HG02970 (cell line): ENCODE measurements around the gene DUSP15.
"Not testable (repeated sequence)": the region's sequence is repeated elsewhere in the genome, so short reads cannot be mapped to it uniquely, and the experiment has no call there.

ENCODE experiments used
- ATAC-seq: cut with Tn5 transposase; IDR thresholded peaks from one replicate; pipeline ENCODE4 v1.9.1; 2021; ENCODE audit warnings: mild to moderate bottlenecking, moderate library complexity, moderate number of reproducible peaks; ENCODE audit not compliant: unreplicated experiment, low FRiP score

The DUSP15 gene, protein sequence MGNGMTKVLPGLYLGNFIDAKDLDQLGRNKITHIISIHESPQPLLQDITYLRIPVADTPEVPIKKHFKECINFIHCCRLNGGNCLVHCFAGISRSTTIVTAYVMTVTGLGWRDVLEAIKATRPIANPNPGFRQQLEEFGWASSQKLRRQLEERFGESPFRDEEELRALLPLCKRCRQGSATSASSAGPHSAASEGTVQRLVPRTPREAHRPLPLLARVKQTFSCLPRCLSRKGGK

DNA sequence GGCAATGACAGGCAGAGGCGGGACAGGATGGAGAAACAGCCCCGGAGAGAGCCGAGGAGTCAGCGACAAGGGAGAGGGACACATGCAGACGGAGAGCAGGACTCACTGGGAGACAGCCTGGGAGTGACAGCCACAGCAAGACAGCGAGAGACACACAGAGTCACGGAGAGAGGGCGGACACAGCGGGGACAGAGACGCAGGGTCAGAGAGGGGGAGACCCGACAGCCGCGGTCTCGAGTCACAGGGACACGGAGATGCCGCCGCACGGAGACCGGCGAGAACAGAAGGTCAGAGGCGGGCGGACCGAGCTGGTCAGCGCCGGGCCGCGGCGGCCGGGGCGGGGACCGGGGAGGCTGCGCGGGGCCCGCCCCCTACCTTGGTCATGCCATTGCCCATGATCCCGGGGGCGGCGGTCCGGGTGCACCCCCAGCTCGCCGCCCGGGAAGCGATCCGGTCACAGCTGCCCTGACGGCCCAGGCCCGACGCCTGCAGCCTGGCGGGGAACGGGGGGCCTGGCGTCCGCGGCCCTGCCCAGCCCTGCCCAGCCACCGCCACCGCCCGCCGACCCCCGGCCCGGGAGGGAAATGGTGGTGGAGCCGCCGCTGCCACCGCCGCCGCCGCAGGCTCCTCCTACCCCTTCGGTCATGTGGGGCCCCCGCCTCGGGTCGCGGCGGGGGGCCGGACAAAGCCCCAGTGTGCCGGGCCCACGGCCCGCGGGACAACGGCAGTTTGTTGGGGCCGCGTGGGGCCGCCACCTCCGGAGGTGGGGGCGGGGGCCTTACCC, at the start of gene DUSP15, which contains the start of gene TTLL9:
DUSP15 (minus strand) TSS at position 586 of the 784 bp plus-strand sequence; CDS start at position 396, 190 bp downstream.
TTLL9 (plus strand) TSS at position 693 of the 784 bp plus-strand sequence. CDS start 493 bp downstream, outside the sequence.
- no peak for ATAC-seq

DNA sequence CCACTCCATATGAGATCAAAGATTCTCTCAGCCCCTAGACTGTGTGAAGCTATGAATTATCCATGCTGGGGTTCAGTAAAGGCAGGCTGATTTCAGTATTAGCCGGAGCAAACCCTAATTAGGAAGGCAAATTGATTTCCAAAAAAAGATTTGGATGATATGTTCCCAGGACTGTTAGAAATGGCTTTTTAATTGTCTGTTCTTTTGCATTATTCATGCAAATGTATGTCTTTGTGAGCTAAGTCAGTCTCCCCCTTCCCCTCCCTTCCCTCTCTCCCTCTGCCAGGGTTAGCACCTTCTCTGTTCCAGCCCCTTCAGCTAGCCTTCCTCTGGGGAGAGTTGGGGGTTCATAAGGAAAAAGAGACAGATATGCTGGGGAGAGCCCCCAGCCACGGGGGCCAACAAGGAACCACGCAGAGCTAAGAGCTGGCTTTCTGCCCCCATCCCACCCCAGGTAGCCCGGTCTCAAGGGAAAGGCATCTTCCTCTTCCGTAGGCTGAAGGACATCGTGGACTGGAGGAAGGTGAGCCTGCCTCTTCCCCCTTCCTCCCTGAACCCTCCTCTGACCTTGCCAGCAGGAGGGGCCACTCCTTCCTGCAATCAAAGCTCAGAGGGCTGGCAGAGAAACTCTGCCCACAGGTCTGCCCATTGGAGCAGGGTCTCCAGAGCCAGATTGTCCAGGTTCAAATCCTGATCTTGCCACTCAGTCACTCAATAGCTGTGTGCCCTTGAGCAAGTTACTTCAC, 49.3 kb upstream of the DUSP15 start:
- ATAC-seq = no peak

DNA sequence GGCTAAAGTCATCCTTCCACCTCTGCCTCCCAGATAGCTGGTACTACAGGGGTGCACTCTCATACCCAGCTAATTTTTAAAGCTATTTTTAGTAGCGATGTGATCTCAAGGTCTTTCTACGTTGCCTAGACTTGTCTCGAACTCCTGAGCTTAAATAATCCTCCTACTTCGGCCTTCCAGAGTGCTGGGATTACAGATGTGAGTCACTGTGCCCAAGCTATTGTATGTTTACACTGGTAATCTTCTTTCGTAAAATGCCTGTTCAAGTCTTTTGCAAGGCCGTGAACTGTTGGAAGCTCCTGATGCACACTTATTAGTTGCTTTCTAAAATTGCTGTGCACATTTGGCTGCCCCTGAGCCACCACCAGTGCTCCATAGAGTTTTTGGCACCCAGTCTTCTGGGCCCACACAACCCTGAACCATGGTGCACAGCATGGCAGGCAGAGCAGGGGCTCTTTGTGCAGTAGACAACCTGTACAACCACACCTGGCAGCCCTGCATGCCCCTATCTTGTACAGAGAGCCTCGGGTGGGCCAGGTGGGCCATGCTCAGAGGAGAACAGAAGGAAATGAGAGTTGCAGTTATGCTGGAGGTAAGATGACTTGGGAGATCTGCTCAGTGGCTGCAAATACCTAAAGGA, 48.3 kb upstream of the DUSP15 start:
- ATAC-seq = no peak

DNA sequence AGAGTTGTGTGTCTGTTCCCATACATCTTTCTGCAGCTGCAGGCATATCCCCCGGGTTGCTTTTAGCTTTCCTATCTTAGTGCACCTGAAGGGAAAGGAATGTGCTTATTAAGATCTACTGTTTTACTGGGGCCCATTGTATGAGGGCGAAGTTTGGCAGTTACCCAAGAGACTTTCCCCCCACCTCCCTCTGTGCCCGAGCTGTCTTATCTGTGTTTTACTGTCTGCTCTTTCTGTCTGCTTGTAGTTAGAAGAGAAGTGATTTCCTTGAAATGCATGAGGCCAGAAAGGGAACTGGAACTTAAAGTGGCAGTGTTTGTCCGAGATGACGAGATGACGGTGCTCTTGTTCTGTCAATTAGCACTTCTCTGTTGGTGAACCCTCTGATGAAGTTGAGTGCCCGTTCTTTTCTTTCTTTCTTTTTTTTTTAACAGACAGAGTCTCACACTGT, 47.7 kb upstream of the DUSP15 start:
- ATAC-seq = not testable (repeated sequence)

DNA sequence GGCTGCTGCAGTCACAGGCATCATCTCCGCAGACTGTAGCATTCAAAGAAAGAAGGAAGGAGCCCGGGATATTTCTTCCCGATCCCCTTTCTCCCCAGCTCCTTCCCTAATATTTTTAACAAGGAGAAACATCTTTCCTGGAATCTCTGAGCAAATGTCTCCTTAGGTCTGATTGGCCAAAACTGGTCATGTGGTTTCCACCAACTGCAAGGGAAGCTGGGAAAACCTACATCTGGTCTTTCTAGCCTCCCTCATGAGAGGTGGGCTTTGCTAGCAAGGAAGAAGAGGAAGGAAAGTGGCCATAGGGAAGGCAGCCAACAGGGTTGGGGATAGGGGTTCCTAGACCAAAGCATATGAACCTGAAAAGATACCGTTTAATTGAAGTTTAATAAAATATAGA, 46.4 kb upstream of the DUSP15 start:
- no peak for ATAC-seq

DNA sequence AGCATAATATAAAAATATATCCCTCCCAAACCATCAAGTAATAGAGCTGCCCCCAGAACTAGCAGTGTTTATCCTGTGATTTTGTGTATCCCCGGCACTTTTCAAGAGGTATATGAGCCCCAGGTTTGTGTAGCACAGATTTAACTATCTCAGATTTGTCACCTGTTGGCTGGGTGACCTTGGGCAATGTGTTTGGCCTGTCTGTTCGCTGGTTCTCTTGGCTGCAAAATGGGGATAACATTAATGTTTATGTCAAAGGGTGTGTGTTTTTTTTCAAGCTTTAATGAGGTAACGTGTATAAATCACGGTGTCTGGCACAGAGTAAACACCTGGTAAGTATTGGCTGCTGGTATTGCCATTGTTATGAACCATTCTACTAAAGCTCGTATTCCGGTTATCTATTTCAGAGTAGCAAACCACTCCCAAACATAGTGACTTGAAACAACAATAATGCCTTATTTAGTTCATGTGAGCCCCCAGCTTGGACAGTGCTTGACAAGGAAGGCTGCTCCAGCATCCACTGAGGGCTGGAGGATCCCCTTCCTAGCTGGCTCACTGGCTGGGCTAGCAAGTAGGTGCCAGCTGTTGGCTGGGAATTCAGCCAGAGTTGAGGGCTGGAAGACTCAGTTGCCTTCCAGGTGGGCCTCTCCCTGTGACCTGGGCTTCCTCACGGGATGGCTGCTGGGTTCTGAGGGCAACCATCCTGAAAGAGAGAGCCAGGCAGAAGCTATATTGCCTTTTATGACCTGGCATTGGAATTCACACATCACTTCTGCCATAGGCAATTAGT, 45.4 kb upstream of the DUSP15 start:
- ATAC-seq = no peak

DNA sequence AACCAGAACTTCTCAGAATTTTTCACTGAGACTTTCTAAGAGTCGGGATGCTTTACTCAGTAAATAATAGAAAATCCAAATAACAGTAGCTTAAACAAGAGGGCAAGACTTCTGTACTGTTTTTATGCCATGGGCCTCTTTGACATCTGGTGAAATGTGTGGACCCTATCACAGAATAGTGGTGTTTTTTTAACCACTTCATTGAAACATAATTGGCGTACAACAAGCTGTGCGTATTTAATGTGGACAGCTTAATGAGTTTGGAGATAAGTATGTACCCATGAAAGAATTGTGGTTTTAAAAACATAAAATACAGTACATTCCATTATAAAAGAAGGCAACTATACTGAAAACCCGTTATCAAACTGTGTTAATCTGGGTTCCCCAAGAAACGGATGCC, 43.8 kb upstream of the DUSP15 start:
- ATAC-seq = no peak

DNA sequence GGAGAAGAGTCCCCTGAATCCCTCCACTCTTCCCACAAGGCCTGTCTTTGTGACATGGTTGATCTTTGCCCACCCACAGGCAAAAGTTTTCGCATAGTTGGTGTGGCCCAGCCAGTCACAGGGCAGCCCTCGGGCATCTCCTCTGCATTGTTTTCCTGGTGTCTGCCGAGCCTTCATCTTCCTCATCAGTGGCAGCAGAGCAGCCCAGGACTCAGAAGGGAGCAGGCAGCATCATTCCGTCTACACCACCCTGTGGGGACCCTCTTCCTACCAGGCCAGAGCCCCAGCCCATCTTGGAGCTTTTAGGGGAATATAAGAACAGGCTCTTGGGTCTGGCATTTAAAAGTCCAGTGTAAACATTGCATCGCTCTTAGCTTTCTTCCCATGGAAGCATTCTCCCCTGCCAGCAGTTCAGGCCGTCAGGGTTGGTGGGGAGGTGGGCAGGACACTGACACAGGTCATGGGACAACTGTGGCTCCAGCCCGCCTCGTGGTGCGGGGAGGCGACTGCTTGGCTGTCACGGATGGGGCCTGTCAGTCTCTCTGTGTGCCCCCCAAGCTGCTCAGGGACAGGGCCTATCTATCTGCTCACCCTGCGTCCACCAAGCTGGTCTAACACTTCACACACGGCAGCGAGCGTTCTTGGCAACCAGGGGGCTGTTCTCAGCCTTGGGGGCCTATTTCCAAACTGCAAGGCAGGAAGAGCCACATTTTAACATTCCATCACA, 43.3 kb upstream of the DUSP15 start:
- ATAC-seq = no peak

DNA sequence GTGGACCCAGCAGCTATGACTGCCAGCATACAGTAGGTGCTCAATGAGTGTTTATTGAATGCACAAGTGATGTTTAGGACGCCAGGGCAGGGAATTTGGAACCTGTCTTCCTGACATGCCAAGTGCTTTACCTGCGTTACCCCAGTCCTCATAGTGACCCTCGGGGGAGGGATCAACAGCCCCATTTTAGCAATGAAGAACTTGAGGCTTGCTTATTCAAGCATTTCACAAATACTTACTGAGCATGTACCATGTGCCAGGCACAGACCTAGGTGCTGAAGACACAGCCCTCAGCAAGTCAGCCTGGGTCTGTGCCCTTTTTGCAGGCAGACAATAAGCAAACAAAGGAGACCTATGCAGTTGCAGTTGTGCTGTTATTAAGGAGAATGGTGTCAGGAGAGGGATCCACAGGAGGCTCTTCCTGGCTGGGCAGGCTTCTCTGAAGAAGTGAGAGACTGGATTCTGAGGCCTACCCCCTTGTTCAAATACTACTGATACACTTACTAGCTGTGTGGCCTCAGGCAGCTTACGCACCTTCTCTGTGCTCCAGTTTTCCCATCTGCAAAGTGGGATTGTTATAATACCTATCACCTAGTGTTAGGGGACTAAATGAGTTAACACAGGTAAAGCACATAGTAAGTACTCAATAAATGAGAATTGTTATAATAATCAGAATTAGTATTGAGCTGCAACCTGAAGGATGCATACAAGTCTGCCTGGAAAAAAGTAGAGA, 39.9 kb upstream of the DUSP15 start:
- no peak for ATAC-seq

DNA sequence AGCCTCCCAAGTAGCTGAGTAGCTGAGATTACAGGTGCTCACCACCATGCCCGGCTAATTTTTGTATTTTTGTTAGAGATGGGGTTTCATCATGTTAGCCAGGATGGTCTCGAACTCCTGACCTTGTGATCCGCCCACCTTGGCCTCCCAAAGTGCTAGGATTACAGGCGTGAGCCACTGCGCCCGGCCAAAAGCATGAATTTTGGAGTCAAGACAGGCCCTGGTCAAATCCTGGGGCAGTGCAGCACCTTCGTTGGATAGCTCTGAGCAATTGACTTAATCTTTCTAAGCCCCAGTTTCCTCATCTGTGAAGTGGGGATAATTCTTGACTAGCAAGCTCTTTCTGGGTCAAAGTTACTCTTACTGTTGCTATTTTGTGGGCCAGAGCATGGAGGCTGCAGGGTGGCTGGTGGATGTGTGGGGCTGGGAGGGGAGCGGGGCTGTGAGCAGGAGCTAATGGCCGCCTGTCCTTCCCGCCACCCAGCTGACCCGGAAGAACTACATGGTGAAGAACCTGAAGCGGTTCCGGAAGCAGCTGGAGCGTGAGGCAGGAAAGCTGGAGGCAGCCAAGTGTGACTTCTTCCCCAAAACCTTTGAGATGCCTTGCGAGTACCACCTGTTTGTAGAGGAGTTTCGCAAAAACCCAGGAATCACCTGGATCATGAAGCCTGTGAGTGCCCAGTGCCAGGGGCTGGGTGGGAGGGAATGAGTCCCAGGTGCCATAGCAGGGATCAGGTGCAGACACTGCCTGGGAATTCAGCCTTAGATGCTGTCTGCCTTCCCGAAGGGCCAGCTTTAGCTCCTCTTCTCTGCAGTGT, 39.1 kb upstream of the DUSP15 start:
- no peak for ATAC-seq

DNA sequence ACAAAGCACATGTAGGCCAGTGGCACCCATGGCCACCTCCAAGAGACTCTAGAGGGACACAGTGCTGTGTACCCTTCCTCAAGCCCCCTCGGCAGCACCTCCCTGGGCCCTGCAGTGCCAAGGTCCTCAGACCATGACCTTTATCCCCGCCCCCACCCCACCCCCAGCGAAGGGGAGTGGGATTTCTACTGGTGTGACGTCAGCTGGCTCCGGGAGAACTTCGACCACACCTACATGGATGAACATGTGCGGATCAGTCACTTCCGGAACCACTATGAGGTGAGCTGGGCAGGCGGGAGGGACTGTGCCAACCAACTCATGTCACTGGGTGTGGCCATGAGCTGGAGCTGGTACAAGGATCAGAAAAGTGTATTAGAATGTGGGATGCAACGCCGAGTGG, 38.1 kb upstream of the DUSP15 start:
- ATAC-seq = no peak

DNA sequence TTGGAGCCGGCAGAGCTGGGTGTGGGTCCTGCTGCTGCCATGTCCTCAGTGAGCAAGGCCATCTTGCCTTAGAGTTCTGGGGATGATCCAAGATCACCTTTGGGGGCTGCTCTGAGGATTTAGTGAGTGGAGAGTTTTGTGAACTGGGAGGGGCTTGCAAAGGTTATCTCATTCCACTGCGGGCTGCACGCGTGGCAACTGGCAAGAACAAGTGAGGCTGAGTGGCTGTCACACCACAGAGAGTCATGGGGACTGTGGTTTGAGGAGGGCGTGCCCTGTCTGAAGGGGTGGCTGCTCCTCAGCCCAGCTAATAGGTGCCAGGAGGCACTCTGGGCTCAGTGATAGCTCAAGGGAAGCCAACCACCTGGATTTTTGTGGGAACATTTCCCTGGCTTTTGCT, 37.7 kb upstream of the DUSP15 start:
- no peak for ATAC-seq

DNA sequence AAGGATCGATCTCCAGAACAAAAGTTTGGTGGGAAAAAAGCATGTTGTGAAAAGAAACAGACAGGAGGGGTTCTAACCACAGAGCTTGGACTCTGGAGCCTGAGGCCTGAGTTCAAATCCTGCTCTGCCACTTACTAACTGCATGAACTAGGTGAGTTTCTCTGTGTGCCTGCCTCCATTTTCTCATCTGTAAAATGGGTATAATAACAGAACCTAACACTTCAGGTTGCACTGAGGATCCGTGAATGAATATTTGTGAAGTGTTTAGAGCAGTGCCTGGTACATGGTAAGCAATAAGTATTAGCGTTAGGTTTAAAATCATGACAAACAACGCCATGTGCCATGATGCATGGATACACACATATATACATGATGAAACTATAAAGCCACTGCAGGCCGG, 36.7 kb upstream of the DUSP15 start:
- no peak for ATAC-seq

DNA sequence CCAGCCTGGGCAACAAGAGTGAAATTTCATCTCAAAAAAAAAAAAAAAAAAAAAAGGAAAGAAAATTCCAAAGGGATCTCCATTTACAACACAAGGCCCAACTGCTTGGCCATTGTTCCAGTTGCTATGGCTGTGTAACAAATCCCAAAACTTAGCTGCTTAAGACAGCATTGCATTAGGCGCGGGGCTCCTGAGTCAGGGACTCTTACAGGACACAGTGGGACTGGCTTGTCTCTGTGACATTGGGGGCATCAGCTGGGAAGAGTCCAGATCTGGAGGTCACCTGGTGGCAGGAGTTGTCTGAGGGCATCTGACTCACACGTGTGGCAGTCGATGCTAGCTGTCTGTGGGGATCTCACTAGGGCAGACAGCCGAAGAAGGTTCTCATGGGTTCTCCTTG, 35.7 kb upstream of the DUSP15 start:
- ATAC-seq = no peak

DNA sequence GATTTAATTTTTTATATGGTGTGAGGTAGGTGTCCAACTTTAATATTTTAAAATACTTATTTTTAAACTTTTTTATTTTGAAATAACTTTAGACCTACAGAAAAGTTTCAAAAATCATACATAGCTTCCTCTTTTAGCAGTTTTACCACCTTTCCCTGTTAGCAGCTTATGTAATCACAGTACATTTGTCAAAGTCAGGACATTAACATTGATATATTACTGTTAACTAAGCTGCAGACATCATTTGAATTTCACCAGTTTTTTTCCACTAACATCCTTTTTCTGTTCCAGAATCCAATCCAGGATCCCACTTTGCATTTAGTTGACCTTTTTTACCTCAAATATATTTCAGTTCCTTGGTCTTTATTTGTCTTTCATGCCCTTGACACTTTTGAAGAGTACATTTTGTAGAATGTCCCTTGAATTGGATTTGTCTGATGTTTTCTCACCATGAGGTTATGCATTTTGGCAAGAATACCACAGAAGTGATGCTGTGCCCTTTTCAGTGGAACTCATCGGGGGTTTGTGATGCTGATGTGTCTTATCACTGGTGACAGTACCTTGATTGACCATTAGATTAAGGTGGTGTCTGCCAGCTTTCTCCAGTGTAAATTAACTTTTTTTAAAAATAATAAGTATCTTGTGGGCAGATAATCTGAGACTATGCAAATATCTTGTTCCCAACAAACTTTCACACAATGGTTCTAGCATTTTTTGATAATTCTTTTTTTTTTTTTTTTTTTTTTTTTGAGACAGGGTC, 33.5 kb upstream of the DUSP15 start:
- ATAC-seq = no peak

DNA sequence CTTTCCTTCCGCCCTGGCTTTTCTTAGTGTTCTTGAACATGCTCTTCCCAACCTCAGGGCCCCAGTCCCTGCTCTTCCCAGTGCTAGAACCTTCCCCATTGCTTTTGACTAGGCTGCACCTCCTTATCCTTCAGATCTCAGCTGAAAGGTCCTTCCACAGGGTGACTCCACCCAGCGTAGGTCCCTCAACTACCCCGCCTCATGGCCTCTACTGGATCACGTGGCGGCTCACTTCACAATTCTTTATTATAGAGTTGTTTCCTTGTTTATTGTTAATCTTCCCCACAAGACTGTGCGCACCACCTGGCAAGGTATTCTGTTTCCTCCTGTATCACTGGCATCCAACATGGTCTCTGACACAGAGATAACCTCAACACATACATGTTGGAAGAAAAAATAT, 31.3 kb upstream of the DUSP15 start:
- no peak for ATAC-seq

DNA sequence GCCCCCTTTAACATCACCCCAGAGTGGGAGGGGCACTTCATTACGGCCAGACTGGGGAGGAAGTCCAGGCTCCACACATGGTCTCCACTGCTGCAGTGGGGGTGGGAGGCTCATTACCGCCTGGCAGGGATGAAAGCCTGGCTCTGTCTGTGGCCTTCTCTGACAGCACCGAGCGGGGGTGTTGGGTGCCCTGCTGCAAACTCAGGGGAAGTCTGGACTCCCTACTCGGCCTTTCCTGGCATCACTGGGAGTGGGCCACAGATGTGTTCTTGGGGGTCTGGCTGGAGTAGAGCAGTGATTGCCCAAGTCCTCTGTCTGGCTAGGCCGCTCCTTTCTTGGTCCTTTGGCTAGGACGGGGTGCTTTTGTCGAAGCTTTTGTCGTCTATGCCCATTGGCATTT, 27.2 kb upstream of the DUSP15 start:
- no peak for ATAC-seq
